C4-2B (cell line): ENCODE results near the gene ZPLD1.

ENCODE experiments used
- H3K27ac ChIP-seq: fragments of 450-650 bp; 2 replicates; pipeline ENCODE4 v1.5.1; 2017
- ZFX ChIP-seq: fragments of 450-650 bp; IDR thresholded peaks from 2 replicates; pipeline ENCODE4 v1.6.1; 2017
- TF ChIP-seq, protein P1 (sequence below): fragments of 450-650 bp; conservative IDR thresholded peaks from 2 replicates; pipeline ENCODE4 v1.5.1; 2017; ENCODE audit warnings: mild to moderate bottlenecking

The ZPLD1 gene

DNA sequence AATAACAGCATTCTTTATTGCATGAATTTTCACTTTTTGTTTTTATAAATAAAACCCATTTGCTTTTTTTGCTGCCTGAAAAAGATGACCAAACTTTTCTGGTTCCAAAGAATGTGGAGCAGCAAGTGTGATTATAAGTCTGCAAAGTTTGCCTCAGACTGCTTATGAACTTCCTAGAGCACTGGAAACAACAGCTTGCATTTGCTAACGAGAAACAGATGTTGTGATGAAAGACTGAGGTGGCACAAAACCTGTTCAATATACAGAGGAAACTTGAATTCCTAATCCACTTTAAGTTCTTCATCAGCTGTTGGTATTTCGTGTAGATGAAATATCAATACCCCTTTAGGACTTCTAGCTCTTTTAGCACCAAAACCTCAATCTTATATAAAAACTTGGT, 9.3 kb downstream of the ZPLD1 start:
- no peak overlapping the region for H3K27ac ChIP-seq
- TF ChIP-seq ZFX = no peak
- TF ChIP-seq, protein P1, sequence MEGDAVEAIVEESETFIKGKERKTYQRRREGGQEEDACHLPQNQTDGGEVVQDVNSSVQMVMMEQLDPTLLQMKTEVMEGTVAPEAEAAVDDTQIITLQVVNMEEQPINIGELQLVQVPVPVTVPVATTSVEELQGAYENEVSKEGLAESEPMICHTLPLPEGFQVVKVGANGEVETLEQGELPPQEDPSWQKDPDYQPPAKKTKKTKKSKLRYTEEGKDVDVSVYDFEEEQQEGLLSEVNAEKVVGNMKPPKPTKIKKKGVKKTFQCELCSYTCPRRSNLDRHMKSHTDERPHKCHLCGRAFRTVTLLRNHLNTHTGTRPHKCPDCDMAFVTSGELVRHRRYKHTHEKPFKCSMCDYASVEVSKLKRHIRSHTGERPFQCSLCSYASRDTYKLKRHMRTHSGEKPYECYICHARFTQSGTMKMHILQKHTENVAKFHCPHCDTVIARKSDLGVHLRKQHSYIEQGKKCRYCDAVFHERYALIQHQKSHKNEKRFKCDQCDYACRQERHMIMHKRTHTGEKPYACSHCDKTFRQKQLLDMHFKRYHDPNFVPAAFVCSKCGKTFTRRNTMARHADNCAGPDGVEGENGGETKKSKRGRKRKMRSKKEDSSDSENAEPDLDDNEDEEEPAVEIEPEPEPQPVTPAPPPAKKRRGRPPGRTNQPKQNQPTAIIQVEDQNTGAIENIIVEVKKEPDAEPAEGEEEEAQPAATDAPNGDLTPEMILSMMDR = no peak

DNA sequence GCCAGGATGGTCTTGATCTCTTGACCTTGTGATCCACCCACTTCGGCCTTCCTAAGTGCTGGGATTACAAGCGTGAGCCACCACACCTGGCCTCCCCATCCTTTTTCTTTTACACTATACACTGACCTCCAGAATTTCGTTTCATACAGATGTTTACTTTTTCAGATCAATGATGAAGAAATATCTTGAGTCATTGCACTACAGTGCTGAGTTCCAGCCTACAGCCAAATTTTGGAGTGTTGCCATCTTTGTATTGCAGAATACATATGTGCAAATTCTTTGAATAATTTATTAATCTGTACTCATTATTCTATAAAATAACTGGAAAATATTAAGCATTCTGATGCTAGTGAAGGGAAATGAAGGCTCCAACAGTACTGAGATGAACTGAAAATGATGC, 12.5 kb downstream of the ZPLD1 start:
- TF ChIP-seq, protein P1 = no peak
- no peak for TF ChIP-seq ZFX
- no peak overlapping the region for H3K27ac ChIP-seq

DNA sequence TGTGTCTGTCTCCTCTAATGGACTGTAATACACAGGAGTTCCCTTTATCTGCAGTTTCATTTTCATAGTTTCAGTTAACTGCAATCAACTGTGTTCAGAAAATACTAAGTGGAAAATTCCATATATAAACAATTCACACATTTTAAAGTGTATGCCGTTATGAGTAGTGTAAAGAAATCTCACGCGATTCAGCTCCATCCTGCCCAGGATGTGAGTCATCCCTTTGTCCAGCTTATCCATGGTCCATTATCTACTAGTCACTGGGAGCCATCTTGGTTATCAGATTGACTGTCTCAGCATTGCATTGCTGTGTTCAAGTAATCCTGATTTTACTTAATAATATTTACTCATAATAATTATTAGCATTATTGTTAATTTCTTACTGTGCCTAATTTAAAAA, 14.5 kb downstream of the ZPLD1 start:
- no peak for TF ChIP-seq ZFX
- TF ChIP-seq, protein P1 = no peak
- H3K27ac ChIP-seq = no peak overlapping the region

DNA sequence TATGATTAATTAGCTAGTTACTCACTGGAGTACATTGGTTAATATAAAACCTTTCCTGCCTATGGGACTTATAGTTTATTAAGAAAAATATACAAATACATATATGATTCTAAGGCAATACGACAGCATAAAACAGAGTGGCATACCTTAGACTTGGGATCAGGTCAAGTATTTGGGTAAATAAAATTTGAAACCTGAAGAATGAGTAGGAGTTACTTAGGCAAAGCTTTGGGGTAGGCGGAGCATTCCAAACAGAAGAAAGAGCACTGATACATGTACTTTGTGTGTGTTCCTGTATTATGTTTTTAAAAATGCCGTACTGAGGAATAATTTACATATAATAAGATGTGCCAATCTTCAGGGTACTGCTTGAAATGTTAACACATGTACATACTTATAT, 15.1 kb downstream of the ZPLD1 start:
- H3K27ac ChIP-seq = no peak overlapping the region
- TF ChIP-seq ZFX = no peak
- TF ChIP-seq, protein P1 = no peak

DNA sequence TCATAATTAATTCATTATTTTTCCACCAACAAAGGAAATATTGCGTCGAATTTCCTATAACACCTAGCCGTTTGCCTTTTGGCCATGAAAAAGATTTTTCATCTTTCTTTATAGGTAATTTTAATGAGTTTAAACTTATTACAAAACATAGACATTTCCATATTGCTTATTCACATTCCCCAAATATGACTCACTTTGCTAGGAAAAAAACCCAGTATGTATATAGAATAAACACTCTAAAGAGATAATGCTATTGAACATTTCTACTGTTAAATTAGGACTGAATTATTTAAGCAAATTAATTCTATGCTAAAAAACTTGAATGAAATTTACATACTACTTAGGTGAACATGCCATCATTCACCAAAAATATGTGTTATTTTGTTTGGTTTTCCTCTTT, 16.2 kb downstream of the ZPLD1 start:
- TF ChIP-seq, protein P1 = no peak
- no peak for TF ChIP-seq ZFX
- no peak overlapping the region for H3K27ac ChIP-seq

DNA sequence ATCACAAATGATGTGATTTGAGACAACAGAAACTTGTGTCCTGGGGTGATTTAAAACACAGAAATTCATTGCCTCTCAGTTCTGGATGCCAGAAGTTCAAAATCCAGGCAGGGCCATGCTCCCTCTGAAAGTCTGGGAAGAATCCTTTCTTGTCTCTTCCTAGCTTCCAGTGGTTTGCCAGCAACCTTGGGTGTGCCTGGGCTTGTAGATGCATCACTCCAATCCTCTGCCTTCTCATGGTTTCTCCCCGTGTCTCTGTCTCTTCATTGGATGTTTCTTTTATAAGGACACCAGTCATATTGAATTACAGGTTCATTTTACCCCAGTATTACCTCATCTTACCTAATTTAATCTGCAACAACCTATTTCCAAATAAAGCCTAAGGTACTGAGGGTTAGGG, 16.7 kb downstream of the ZPLD1 start:
- H3K27ac ChIP-seq = no peak overlapping the region
- no peak for TF ChIP-seq ZFX
- TF ChIP-seq, protein P1 = no peak

DNA sequence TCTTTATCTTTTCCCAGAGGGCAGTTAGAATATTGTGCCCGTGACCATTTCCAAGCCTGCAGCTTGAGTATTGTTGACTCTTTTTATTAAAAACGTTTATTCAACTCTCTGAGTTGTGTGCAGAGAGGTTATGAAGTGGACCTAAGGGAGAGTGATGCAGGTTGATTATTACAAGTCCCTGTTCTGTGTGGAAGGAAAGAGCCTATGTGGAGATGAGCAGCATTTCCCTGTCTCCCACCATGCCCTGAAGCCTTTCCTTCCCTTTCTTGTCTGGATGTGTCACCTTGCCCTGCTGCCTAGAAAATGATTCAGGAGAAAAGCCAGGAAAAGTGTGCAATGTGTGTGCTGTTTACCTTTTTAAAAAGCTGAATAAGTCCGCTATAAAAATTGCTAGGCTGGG, 19.4 kb downstream of the ZPLD1 start:
- H3K27ac ChIP-seq = no peak overlapping the region
- no peak for TF ChIP-seq ZFX
- TF ChIP-seq, protein P1 = no peak
